GM18873 (cell line): ENCODE results near the gene ZNF366.

Source experiments
- ATAC-seq: cut with Tn5 transposase; IDR thresholded peaks from one replicate; pipeline ENCODE4 v1.9.1; 2021; ENCODE audit warnings: mild to moderate bottlenecking, moderate library complexity, moderate number of reproducible peaks; ENCODE audit not compliant: unreplicated experiment, low FRiP score

The ZNF366 gene

GRCh38 chr5:72498284-72498683, 8.9 kb downstream of the ZNF366 start:
- ATAC-seq: no peak

- ATAC-seq: no peak
Observed at GRCh38 chr5:72497823-72498222, 9.4 kb downstream of the ZNF366 start.

GRCh38 chr5:72495410-72495809, 11.8 kb downstream of the ZNF366 start:
- ATAC-seq: no peak

- no peak for ATAC-seq
Observed at GRCh38 chr5:72494623-72495124, 12.5 kb downstream of the ZNF366 start.

GRCh38 chr5:72489536-72489935, 17.7 kb downstream of the ZNF366 start:
- no peak for ATAC-seq

GRCh38 chr5:72488756-72489155, 18.5 kb downstream of the ZNF366 start:
- no peak for ATAC-seq

- ATAC-seq: no peak
Observed at GRCh38 chr5:72487177-72487576, 20.0 kb downstream of the ZNF366 start.

GRCh38 chr5:72486371-72486770, 20.8 kb downstream of the ZNF366 start:
- no peak for ATAC-seq

GRCh38 chr5:72485430-72485974, 21.7 kb downstream of the ZNF366 start:
- ATAC-seq: no peak

- no peak for ATAC-seq
Observed at GRCh38 chr5:72482046-72482445, 25.2 kb downstream of the ZNF366 start.

GRCh38 chr5:72480841-72481240, 26.4 kb downstream of the ZNF366 start:
- ATAC-seq: no peak

GRCh38 chr5:72479921-72480320, 27.3 kb downstream of the ZNF366 start:
- no peak for ATAC-seq

- ATAC-seq: no peak
Observed at GRCh38 chr5:72478684-72479083, 28.5 kb downstream of the ZNF366 start.

- no peak for ATAC-seq
Observed at GRCh38 chr5:72478276-72478675, 28.9 kb downstream of the ZNF366 start.

GRCh38 chr5:72477644-72478043, 29.6 kb downstream of the ZNF366 start:
- ATAC-seq: no peak

- ATAC-seq: no peak
Observed at GRCh38 chr5:72477176-72477575, 30.0 kb downstream of the ZNF366 start.

GRCh38 chr5:72476721-72477120, 30.5 kb downstream of the ZNF366 start:
- ATAC-seq: no peak

GRCh38 chr5:72476275-72476674, 30.9 kb downstream of the ZNF366 start:
- ATAC-seq: no peak

- no peak for ATAC-seq
Observed at GRCh38 chr5:72474516-72474915, 32.7 kb downstream of the ZNF366 start.

GRCh38 chr5:72474046-72474500, 33.1 kb downstream of the ZNF366 start:
- ATAC-seq: no peak

GRCh38 chr5:72472666-72473422, 34.4 kb downstream of the ZNF366 start:
- ATAC-seq: no peak

- no peak for ATAC-seq
Observed at GRCh38 chr5:72472031-72472430, 35.2 kb downstream of the ZNF366 start.
